Measurements from ENCODE around the gene CST4. TPM values are rescaled to one million over a fixed set of nuclear protein-coding genes. Genes with fewer than 3 reads are reported as not detected.

CST4 gene
- total and polyA plus RNA-seq, 2 donors (not counting 3 experiments of a cell fraction or from before 2014, with no cell fraction given): not detected

- TF ChIP-seq POLR2A (IDR thresholded peaks at IDR 0.05; ENCODE audit: low read depth, low read length) (no peak), JUN (IDR thresholded peaks at IDR 0.05; ENCODE audit: borderline replicate concordance, insufficient read depth, insufficient read length, low read depth) (no peak), CTCF (IDR thresholded peaks at IDR 0.05; ENCODE audit: extremely low read depth in 1 of 2, insufficient read depth in 1 of 2, low read depth in 1 of 2, low read length in 2 of 2) (no peak), EZH2 (IDR thresholded peaks at IDR 0.05; ENCODE audit: borderline replicate concordance, low read depth, low read length, severe bottlenecking) (no peak), MYC (IDR thresholded peaks at IDR 0.05; ENCODE audit: low read depth, low read length) (no peak), MAX (IDR thresholded peaks at IDR 0.05; ENCODE audit: insufficient read depth, insufficient read length) (no peak), GATA2 (IDR thresholded peaks at IDR 0.05; ENCODE audit: insufficient read depth, insufficient read length, low read depth, low read length) (no peak)
- Histone ChIP-seq H3K27ac (ENCODE audit: insufficient read depth, low read depth, low read length) (no peak overlapping the region), H3K4me2 (ENCODE audit: insufficient read depth, low read length) (no peak overlapping the region), H3K9me3 (replicated peaks; ENCODE audit: control insufficient read depth, insufficient read depth, low read length) (no peaks in the 10 kb centered on the region), H3K4me1 (ENCODE audit: control insufficient read depth, extremely low read depth, insufficient read depth, low read length) (peaks cover 7% of the 10 kb centered on the region), H4K20me1 (replicated peaks; ENCODE audit: control insufficient read depth, extremely low read depth, insufficient read depth, low read length) (no peaks in the 10 kb centered on the region), H3K79me2 (ENCODE audit: control insufficient read depth, insufficient read depth, low read length) (no peaks in the 10 kb centered on the region), H3K9me1 (replicated peaks; ENCODE audit: control insufficient read depth, extremely low read depth, insufficient read depth, low read length) (no peaks in the 10 kb centered on the region), H3K4me3 (replicated peaks in 1 of 3; ENCODE audit: insufficient read depth in 1 of 3, low read depth in 1 of 3, low read length in 3 of 3) (no peak overlapping the region), H3K36me3 (ENCODE audit: control insufficient read depth in 2 of 2, extremely low read depth in 1 of 2, insufficient read depth in 2 of 2, low read length in 2 of 2) (no peaks in the 10 kb centered on the region), H3K9ac (replicated peaks; ENCODE audit: extremely low read depth, insufficient read depth, low read length) (no peak overlapping the region), H2AFZ (ENCODE audit: low read depth, low read length) (no peak overlapping the region), H3K27me3 (ENCODE audit: control insufficient read depth in 2 of 2, insufficient read depth in 2 of 2, low read length in 2 of 2) (no peaks in the 10 kb centered on the region)
- DNase-seq (ENCODE audit: low read depth, low spot score) (no peak), FAIRE-seq (no peak)
- ChIA-PET CTCF (interaction anchor here (0.7 to 2.4 kb wide), 24 partner anchors 13 to 1250 kb away, joined by 3 to 10 read pairs (median 4); partner anchors contain the start of gene NAPB), POLR2A (no interaction called here)
- dilution Hi-C loops (cut with MboI; ENCODE audit: extremely low pct_ligation_motif_present, low sequenced_read_pairs): no loop called here
- intact Hi-C loops (cut with micrococcal nuclease): loop anchor here (1.0 to 10.0 kb wide), 10 partner anchors 25 to 1251 kb away; partner anchors contain the start of gene CST9
- BruUV-seq (replicated peaks): no TSS peak
These were observed 21.2 kb downstream of the CST4 start for GRCh38 chr20:23667666-23668065.
